Naive B cell (primary cell): ENCODE measurements around the gene AHCTF1. TPM values are rescaled to one million over a fixed set of nuclear protein-coding genes. Genes with fewer than 3 reads are reported as not detected.
"Not testable (repeated sequence)": the region's sequence is repeated elsewhere in the genome, so short reads cannot be mapped to it uniquely, and the experiment has no call there.

Source experiments
- ATAC-seq, 2 donors: fragments of 150-1000 bp; cut with Tn5 transposase; 2 replicates each; pipeline ENCODE4 v1.10.0; 2021; ENCODE audit warnings: low read depth in 2 of 2, mild to moderate bottlenecking in 2 of 2, moderate library complexity in 2 of 2
- DNase-seq: peaks from one replicate; pipeline ENCODE4 v3.0.0; 2022
- H3K27ac Mint-ChIP-seq, 6 donors: one replicate each; pipeline ENCODE4 v1.8.0; 2020 to 2022; ENCODE audit warnings: mild to moderate bottlenecking in 6 of 6, mixed read lengths in 6 of 6, moderate library complexity in 5 of 6, inconsistent platforms in 2 of 6
- H3K27me3 Mint-ChIP-seq, 3 donors: one replicate each; pipeline ENCODE4 v1.8.0; 2021 to 2022; ENCODE audit warnings: mixed read lengths in 3 of 3, mild to moderate bottlenecking in 1 of 3
- H3K36me3 Mint-ChIP-seq, 2 donors: one replicate each; pipeline ENCODE4 v1.8.0; 2020 to 2022; ENCODE audit warnings: mixed read lengths in 2 of 2, inconsistent platforms in 1 of 2, mild to moderate bottlenecking in 1 of 2
- H3K4me1 Mint-ChIP-seq, 3 donors: one replicate each; pipeline ENCODE4 v1.8.0; 2020 to 2022; ENCODE audit warnings: mixed read lengths in 3 of 3, inconsistent platforms in 1 of 3, mild to moderate bottlenecking in 1 of 3, moderate library complexity in 1 of 3
- H3K4me3 Mint-ChIP-seq, 8 donors: one replicate each; pipeline ENCODE4 v1.8.0; 2020 to 2022; ENCODE audit warnings: mild to moderate bottlenecking in 8 of 8, mixed read lengths in 8 of 8, moderate library complexity in 8 of 8, inconsistent platforms in 2 of 8
- H3K9me3 Mint-ChIP-seq, 7 donors: one replicate each; pipeline ENCODE4 v1.8.0; 2020 to 2022; ENCODE audit warnings: mixed read lengths in 7 of 7, mild to moderate bottlenecking in 5 of 7, inconsistent platforms in 2 of 7, moderate library complexity in 1 of 7
- polyA plus RNA-seq, 6 donors: library from polyadenylated mRNA; unstranded; fragments of 300-500 nt; fragmentation: Illumina TruSeq; gene quantifications; one replicate each; pipeline ENCODE4 v1.2.3, GENCODE V29; 2021; ENCODE audit warnings: low read depth in 6 of 6

AHCTF1 gene
- polyA plus RNA-seq, 6 donors from 2014 or later, result 6.5 to 20.1 (median 11.1) TPM

GRCh38 chr1:246814890-246815289 is 116.9 kb downstream of the AHCTF1 start:
- no peak overlapping the region for H3K4me3 Mint-ChIP-seq
- peaks cover 3 to 26% (median 9%) of the 10 kb centered on the region in 3 donors for H3K27me3 Mint-ChIP-seq
- DNase-seq (no peak), ATAC-seq (no peak)
- H3K4me1 Mint-ChIP-seq, result peaks cover 0 to 10% (median 0%) of the 10 kb centered on the region in 3 donors
- H3K27ac Mint-ChIP-seq, result peak overlapping the region in 1 of 6 donors; percentile 12
- H3K9me3 Mint-ChIP-seq, result no peaks in the 10 kb centered on the region
- H3K36me3 Mint-ChIP-seq, result no peaks in the 10 kb centered on the region

GRCh38 chr1:246813325-246813724 is 118.4 kb downstream of the AHCTF1 start:
- peaks cover 0 to 10% (median 0%) of the 10 kb centered on the region in 3 donors for H3K4me1 Mint-ChIP-seq
- peaks cover 3 to 26% (median 9%) of the 10 kb centered on the region in 3 donors for H3K27me3 Mint-ChIP-seq
- not testable (repeated sequence) for H3K9me3 Mint-ChIP-seq, ATAC-seq, H3K4me3 Mint-ChIP-seq, H3K36me3 Mint-ChIP-seq, DNase-seq, H3K27ac Mint-ChIP-seq

- no peak overlapping the region for H3K27ac Mint-ChIP-seq
- DNase-seq (no peak), ATAC-seq (no peak)
- peaks cover 3 to 26% (median 9%) of the 10 kb centered on the region in 3 donors for H3K27me3 Mint-ChIP-seq
- H3K9me3 Mint-ChIP-seq, result no peaks in the 10 kb centered on the region
- H3K4me3 Mint-ChIP-seq, result no peak overlapping the region
- peaks cover 0 to 8% (median 0%) of the 10 kb centered on the region in 3 donors for H3K4me1 Mint-ChIP-seq
- H3K36me3 Mint-ChIP-seq, result no peaks in the 10 kb centered on the region
These were observed 119.8 kb downstream of the AHCTF1 start for GRCh38 chr1:246811985-246812384.

DNA sequence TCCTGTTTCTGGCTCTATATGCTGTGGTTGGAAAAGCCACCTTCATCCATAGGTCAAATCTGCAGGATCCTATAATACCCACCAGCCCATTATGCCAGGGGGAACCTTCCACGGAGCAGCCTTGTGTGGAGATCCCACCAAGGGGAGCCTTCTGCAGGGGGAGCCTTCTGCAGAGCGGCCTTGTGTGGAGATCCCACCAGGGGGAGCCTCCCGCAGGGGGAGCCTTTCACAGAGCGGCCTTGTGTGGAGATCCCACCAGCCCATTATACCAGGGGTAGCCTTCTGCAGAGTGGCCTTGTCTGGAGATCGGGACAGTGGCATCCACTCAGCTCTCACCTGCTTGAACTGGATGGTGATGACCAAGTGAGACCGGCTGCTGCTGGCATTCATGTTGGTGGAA is 122.3 kb downstream of the AHCTF1 start:
- no peaks in the 10 kb centered on the region for H3K9me3 Mint-ChIP-seq
- H3K27ac Mint-ChIP-seq, result no peak overlapping the region
- no peak for DNase-seq
- H3K27me3 Mint-ChIP-seq, result peaks cover 0 to 9% (median 0%) of the 10 kb centered on the region in 3 donors
- no peak overlapping the region for H3K4me3 Mint-ChIP-seq
- ATAC-seq, result no peak
- no peaks in the 10 kb centered on the region for H3K4me1 Mint-ChIP-seq
- H3K36me3 Mint-ChIP-seq, result no peaks in the 10 kb centered on the region

DNA sequence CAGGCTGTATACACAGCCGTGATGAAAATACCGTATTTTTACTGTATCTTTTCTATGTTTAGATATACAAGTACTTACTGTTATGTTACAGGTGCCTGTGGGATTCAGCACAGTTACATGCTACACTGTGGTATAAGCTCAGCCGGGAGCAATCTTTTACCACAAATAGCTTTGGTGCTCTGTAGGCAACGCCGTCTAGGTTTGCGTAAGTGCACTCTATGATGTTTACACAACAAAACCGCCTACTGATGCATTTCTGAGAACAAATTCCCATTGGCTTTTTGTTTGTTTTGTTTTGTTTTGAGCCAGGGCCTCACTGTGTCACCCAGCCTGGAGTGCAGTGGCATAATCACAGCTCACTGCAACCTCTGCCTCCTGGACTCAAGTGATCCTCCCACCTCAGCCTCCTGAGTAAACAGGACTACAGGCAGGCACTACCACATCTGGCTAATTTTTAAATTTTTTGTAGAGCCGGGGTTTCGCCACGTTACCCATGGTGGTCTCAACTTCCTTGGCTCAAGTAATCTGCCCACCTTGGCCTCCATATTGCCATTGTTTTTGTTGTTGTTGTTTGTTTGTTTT is 126.5 kb downstream of the AHCTF1 start:
- Mint-ChIP-seq H3K27me3 (no peaks in the 10 kb centered on the region), H3K4me1 (no peaks in the 10 kb centered on the region), H3K27ac (no peak overlapping the region), H3K36me3 (no peaks in the 10 kb centered on the region), H3K4me3 (no peak overlapping the region), H3K9me3 (peaks cover 0 to 10% (median 4%) of the 10 kb centered on the region in 7 donors)
- DNase-seq, result no peak
- ATAC-seq, result no peak

GRCh38 chr1:246803883-246804282 is 127.9 kb downstream of the AHCTF1 start:
- Mint-ChIP-seq H3K4me3 (no peak overlapping the region), H3K27ac (no peak overlapping the region), H3K9me3 (peaks cover 0 to 10% (median 4%) of the 10 kb centered on the region in 7 donors), H3K4me1 (no peaks in the 10 kb centered on the region), H3K36me3 (no peaks in the 10 kb centered on the region), H3K27me3 (no peaks in the 10 kb centered on the region)
- DNase-seq (no peak), ATAC-seq (no peak)

GRCh38 chr1:246803373-246803772 is 128.4 kb downstream of the AHCTF1 start:
- ATAC-seq, result no peak
- H3K4me3 Mint-ChIP-seq, result no peak overlapping the region

DNA sequence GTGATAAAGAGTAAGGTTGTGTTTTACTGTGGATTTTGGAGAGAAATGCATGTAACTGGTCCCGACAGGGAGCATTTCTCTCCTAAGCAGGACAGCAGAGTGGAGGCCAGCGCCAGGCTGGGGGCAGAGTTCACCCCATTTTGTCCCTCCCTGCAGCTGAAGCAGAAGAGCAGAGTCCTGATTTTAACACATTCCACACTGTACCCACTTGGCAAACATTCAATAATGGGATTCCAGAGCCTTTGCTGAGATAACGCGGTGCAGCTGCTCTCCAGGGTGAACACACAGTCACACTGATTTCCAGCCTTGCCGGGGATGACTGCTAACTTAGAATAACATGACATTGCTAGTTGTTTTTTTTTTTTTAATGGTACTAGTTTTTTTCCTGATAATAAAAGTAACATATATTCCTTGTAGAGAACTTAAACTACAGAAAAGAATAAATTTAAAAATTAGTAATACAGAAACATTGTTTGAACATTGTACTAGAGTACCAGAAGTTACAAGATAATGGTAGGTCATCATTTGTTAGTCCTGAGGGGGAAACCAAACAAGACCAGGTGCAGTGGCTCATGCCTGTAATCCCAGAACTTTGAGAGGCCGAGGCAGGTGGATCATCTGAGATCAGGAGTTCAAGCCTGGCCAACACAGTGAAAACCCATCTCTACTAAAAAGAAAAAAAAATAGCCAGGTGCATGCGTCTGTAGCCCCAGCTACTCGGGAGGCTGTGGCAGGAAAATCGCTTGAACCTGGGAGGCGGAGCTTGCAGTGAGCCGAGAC is 130.3 kb downstream of the AHCTF1 start:
- peaks cover 0 to 10% (median 4%) of the 10 kb centered on the region in 7 donors for H3K9me3 Mint-ChIP-seq
- no peaks in the 10 kb centered on the region for H3K27me3 Mint-ChIP-seq
- H3K4me3 Mint-ChIP-seq, result no peak overlapping the region
- H3K36me3 Mint-ChIP-seq, result no peaks in the 10 kb centered on the region
- no peaks in the 10 kb centered on the region for H3K4me1 Mint-ChIP-seq
- ATAC-seq, result no peak
- H3K27ac Mint-ChIP-seq, result peak overlapping the region in 1 of 6 donors; percentile 56
- no peak for DNase-seq

More at GRCh38 chr1:246803373-246803772, 128.4 kb downstream of the AHCTF1 start:
- Mint-ChIP-seq H3K27me3 (no peaks in the 10 kb centered on the region), H3K9me3 (peaks cover 0 to 10% (median 4%) of the 10 kb centered on the region in 7 donors), H3K36me3 (no peaks in the 10 kb centered on the region), H3K4me1 (no peaks in the 10 kb centered on the region), H3K27ac (no peak overlapping the region)
- no peak for DNase-seq

- peak overlapping the region in 1 of 8 donors; percentile 6 for H3K4me3 Mint-ChIP-seq
- peaks cover 0 to 10% (median 4%) of the 10 kb centered on the region in 7 donors for H3K9me3 Mint-ChIP-seq
- DNase-seq (no peak), ATAC-seq (no peak)
- no peaks in the 10 kb centered on the region for H3K4me1 Mint-ChIP-seq
- no peaks in the 10 kb centered on the region for H3K36me3 Mint-ChIP-seq
- H3K27ac Mint-ChIP-seq, result no peak overlapping the region
- no peaks in the 10 kb centered on the region for H3K27me3 Mint-ChIP-seq
These were observed 131.0 kb downstream of the AHCTF1 start for GRCh38 chr1:246800756-246801155.

- Mint-ChIP-seq H3K9me3 (peaks cover 0 to 10% (median 4%) of the 10 kb centered on the region in 7 donors), H3K36me3 (no peaks in the 10 kb centered on the region), H3K27me3 (no peaks in the 10 kb centered on the region), H3K27ac (no peak overlapping the region), H3K4me1 (no peaks in the 10 kb centered on the region), H3K4me3 (no peak overlapping the region)
- ATAC-seq (no peak), DNase-seq (no peak)
These were observed 131.4 kb downstream of the AHCTF1 start for GRCh38 chr1:246800356-246800755.

- ATAC-seq, result no peak
- H3K36me3 Mint-ChIP-seq, result no peaks in the 10 kb centered on the region
- H3K27ac Mint-ChIP-seq, result no peak overlapping the region
- no peak for DNase-seq
- no peaks in the 10 kb centered on the region for H3K4me1 Mint-ChIP-seq
- H3K27me3 Mint-ChIP-seq, result no peaks in the 10 kb centered on the region
- peak overlapping the region in 1 of 8 donors; percentile 42 for H3K4me3 Mint-ChIP-seq
- H3K9me3 Mint-ChIP-seq, result peaks cover 0 to 10% (median 4%) of the 10 kb centered on the region in 7 donors
These were observed 132.9 kb downstream of the AHCTF1 start for GRCh38 chr1:246798606-246799496.

- ATAC-seq (no peak), DNase-seq (no peak)
- Mint-ChIP-seq H3K36me3 (no peaks in the 10 kb centered on the region), H3K4me1 (peaks cover 0 to 3% (median 0%) of the 10 kb centered on the region in 3 donors), H3K4me3 (no peak overlapping the region), H3K27me3 (no peaks in the 10 kb centered on the region), H3K27ac (no peak overlapping the region), H3K9me3 (peaks cover 0 to 6% (median 4%) of the 10 kb centered on the region in 7 donors)
These were observed 133.6 kb downstream of the AHCTF1 start for GRCh38 chr1:246798107-246798506.

- Mint-ChIP-seq H3K27ac (no peak overlapping the region), H3K36me3 (no peaks in the 10 kb centered on the region), H3K4me1 (peaks cover 0 to 5% (median 0%) of the 10 kb centered on the region in 3 donors), H3K9me3 (peaks cover 0 to 4% (median 2%) of the 10 kb centered on the region in 7 donors), H3K4me3 (no peak overlapping the region), H3K27me3 (no peaks in the 10 kb centered on the region)
- no peak for ATAC-seq
- no peak for DNase-seq
These were observed 134.2 kb downstream of the AHCTF1 start for GRCh38 chr1:246797597-246797996.
